ENCODE results near the gene KRT77.

The KRT77 gene

GRCh38 chr12:52650520-52651081 is 52.7 kb downstream of the KRT77 start:
- DNase-seq, result no peak

- no peak for DNase-seq
Measured at GRCh38 chr12:52649066-52649465, 54.3 kb downstream of the KRT77 start.

- DNase-seq, result no peak
Measured at GRCh38 chr12:52648012-52648550, 55.2 kb downstream of the KRT77 start.

- DNase-seq, result no peak
Measured at GRCh38 chr12:52647601-52648000, 55.7 kb downstream of the KRT77 start.

- no peak for DNase-seq
Measured at GRCh38 chr12:52646613-52647012, 56.7 kb downstream of the KRT77 start.

- peak; percentile 55 for DNase-seq
Measured at GRCh38 chr12:52645982-52646381, 57.3 kb downstream of the KRT77 start.

- DNase-seq, result peak; percentile 73
Measured at GRCh38 chr12:52645120-52645761, 58.1 kb downstream of the KRT77 start.

- no peak for DNase-seq
Measured at GRCh38 chr12:52644078-52644415, 59.3 kb downstream of the KRT77 start.

GRCh38 chr12:52643233-52644077 is 59.9 kb downstream of the KRT77 start:
- DNase-seq, result no peak

- DNase-seq, result no peak
Measured at GRCh38 chr12:52641468-52641867, 61.9 kb downstream of the KRT77 start.

Data from hematopoietic multipotent progenitor cell treated with erythropoietin and hydrocortisone succinate and interleukin-3 and kit ligand, for 6 days (in vitro differentiated cells).